ENCODE results near the gene MRGPRD.
"Not testable (repeated sequence)": the region's sequence is repeated elsewhere in the genome, so short reads cannot be mapped to it uniquely, and the experiment has no call there.

MRGPRD gene

GRCh38 chr11:68994161-68994893 is 13.5 kb upstream of the MRGPRD start:
- no peak for DNase-seq (ENCODE audit: low read depth, low spot score)

- DNase-seq (ENCODE audit: low read depth, low spot score) = no peak
These were observed 12.8 kb upstream of the MRGPRD start for GRCh38 chr11:68993546-68993945.

- DNase-seq (ENCODE audit: low read depth, low spot score) = no peak
These were observed 12.0 kb upstream of the MRGPRD start for GRCh38 chr11:68992743-68993255.

DNA sequence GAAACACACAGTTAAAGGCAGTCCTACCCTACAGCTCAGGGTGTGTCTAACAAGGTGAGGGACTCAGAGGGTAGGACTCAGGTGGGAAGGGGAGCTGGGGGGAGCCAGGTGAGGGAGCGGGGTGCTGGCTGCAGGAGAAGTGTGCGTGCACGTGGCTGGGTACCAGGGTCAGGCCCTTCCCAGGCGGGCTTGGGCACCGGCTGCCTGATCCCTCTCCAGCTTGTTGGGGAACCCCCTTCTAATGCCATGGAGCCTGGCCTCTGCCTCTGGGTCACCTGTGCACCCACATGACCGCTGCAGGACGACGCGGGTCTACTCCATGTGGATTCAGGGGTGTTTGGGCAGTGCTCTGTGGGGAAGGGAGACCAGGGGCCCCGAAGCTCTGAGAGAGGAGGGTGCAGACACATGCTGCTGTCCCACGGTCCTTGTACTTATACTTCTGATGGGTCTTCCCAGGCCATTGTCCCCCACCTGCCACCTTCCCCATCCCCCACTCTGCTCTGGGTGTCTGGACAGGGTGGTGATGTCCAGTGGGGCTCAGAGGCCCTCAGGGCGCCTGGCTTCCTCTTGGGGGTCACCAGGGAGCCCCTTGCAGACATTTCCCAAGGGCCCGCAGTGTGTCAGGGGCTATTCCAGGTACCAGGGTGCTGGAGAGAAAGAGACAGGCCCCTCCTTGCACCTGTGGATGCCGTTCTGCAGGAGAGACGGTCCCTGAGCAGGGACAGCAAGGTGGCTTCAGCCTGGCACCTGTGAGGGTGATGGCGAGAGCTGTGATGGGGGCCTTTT is 10.4 kb upstream of the MRGPRD start:
- no peak for DNase-seq (ENCODE audit: low read depth, low spot score)

DNA sequence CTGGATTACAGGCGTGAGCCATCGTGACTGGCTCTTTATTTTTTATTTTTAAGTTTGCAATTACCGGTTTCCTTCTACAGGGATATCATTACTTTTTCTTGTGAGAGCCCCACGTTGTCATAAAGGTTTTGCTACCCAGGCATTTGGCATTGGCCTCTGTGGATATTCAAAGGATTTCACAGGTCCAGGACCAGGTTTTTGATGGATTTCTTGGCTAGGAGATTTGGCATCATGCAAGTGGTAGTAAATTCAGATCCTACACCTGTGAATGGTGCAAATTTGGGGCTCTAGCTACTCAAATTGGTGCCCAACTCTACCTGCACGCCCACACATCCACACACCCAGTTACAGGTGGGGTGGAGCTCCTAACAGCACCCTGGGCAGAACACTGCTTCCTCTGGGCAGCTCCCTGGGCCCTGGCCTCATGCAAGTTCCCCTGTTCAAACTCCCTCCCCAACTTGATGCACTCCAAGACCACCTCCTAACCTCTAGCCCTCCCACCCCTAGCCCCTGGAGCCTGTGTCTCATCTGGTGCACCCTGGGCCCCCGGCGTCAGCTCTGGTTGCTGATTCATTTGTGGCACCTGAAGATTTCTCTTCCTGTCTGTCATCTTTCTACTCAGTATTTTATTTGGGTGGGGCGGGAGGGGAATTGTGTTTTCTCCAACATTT is 9.3 kb upstream of the MRGPRD start:
- no peak for DNase-seq (ENCODE audit: low read depth, low spot score)

- no peak for DNase-seq (ENCODE audit: low read depth, low spot score)
These were observed 7.7 kb upstream of the MRGPRD start for GRCh38 chr11:68988491-68988890.

GRCh38 chr11:68987211-68987610 is 6.4 kb upstream of the MRGPRD start:
- DNase-seq (ENCODE audit: low read depth, low spot score) = peak; percentile 36

GRCh38 chr11:68983801-68984200 is 3.0 kb upstream of the MRGPRD start:
- no peak for DNase-seq (ENCODE audit: low read depth, low spot score)

GRCh38 chr11:68982134-68982533 is 1.3 kb upstream of the MRGPRD start:
- no peak for DNase-seq (ENCODE audit: low read depth, low spot score)

DNA sequence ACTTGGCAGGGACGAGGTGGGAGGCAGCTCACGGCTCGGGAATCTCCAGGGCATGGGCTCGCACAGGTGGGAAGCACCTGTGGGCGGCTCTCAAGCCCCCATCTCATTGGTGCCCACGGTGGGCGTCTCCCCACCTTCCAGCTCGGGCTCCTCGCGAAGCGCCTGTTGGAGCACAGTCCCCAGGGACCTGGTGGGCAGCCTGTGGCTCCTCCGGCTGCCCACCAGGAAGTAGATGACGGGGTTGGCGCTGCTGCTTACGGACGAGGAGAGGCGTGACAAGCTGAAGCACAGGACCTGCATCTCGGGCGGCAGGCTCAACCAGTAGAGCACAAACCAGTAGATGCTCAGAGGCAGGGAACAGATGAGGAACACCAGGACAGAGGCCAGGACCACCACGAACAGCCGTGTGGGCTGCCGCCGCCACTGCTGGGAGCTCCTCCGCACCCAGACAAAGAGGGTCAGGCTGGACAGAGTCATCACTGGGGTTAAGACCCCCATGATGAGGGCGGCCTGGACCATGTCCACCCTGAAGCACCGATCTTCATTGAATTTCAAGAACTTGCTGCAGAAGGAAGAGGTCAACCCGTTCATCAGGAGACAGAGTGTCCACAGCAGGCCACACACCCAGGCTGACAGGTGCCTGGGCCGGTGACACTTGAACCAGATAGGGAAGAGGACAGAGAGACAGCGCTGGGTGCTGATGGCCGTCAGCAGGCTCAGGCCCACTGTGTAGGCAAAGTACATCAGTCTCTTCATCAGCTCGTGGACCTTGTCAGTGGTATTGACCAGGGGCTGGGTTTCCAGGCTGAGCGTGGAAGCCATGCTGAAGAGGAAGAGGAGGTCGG is 633 bp downstream of the MRGPRD start:
- DNase-seq (ENCODE audit: low read depth, low spot score) = no peak

- no peak for DNase-seq (ENCODE audit: low read depth, low spot score)
These were observed 1.7 kb downstream of the MRGPRD start for GRCh38 chr11:68978931-68979594.

DNA sequence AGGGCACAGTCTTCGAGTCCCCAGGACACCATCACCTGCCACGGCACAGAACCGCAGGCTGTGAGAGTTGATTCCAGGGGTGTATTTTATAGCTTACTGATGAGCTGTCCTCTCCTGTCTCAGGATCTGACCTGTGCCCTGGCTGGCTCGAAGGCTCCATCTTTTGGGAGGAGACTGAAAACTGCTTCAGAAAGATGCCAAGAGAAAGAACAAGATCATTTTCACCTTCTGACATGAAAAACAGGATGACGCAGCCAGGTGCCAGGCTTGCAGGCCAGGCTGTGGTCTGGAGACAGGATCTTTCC is 2.2 kb downstream of the MRGPRD start:
- no peak for DNase-seq (ENCODE audit: low read depth, low spot score)

DNA sequence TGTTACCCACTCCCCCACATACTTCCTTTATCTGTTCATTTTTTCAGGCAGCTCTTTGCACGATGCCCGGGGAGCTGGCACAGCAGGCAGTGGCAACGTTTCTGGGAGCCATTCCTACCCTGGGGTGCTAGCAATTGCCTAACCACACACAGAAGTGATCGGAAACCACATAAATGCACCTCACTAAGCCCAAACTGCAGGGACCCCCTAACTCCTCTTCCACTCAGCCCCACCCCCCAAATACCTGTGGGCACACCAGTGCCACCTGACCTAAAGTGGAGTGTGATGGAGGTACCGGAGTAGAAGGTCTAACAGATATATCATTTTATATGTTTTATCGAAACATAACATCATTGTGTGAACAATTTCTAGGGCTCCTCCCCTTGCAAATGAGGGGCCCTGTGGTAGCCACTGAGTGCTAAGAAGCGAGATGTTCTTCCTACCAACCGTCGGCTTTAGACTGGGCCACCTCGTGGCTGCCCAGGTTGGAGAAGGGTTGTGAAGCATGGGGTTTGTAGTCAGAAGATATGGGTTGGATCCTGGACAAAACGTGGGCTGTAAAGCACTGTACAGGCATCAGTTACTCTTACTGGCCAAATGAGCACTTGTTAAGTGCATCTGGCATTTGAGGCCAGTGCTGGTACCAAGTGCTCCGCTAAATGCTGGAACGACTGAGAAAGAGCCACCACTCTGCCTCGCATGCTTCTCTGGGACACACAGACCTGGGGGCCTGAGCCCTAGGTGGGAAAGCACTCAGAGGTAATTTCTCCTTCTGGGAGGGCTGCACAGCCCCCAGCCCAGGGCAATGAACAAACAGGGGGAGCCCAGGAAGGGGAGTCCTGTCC is 2.8 kb downstream of the MRGPRD start:
- no peak for DNase-seq (ENCODE audit: low read depth, low spot score)

DNA sequence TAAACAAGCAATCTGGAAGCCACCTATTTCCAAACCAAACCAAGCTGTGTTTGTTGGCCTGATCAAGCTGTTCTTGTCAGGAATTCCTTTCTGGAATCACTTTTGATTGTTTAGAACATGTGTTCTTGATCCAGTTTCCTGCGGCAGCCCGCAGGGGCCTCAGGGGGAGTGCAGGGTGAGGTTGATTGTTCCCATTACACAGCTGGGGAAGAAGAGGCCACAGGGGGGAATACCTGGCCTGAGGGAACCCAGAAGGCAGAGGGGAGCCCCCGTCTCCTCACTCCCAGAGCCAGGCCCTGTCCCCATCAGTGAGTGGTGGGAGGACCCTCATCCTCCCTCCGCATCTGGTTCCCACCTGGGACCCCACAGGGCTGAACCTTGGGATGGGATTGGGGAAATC is 4.2 kb downstream of the MRGPRD start:
- DNase-seq (ENCODE audit: low read depth, low spot score) = no peak

DNA sequence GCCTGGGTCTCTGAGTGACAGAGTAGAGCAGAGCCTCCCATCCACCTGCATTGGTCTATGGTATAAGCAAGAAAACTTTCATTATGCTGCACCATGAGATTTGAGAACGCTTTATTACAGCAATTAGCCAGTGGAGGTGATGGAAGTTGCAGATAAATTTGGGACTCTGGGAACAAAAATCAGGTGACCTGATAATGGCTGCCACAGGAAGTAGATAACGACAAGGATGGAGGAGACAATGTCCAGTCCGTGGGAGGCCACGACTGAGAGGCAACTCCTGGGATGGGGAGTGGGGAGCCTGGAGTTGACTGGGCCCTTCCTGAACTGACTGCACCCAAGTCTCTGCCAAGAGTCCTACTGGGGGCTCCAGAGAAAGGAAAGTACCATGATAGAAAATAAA is 4.7 kb downstream of the MRGPRD start:
- no peak for DNase-seq (ENCODE audit: low read depth, low spot score)

- no peak for DNase-seq (ENCODE audit: low read depth, low spot score)
These were observed 6.2 kb downstream of the MRGPRD start for GRCh38 chr11:68974421-68975194.

DNA sequence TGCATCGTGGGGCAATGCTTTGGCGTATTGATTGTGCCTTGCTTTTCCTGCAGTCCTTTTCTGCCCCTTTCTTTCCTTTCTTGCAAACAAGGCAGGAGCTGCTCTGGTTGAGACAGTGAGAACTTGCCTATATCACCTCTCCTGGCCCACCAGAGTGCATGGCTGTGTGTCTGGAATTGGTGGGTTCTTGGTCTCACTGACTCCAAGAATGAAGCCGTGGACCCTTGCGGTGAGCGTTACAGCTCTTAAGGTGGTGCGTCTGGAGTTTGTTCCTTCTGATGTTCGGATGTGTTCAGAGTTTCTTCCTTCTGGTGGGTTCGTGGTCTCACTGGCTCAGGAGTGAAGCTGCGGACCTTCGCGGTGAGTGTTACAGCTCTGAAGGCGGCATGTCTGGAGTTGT is 7.1 kb downstream of the MRGPRD start:
- not testable (repeated sequence) for DNase-seq (ENCODE audit: low read depth, low spot score)

DNA sequence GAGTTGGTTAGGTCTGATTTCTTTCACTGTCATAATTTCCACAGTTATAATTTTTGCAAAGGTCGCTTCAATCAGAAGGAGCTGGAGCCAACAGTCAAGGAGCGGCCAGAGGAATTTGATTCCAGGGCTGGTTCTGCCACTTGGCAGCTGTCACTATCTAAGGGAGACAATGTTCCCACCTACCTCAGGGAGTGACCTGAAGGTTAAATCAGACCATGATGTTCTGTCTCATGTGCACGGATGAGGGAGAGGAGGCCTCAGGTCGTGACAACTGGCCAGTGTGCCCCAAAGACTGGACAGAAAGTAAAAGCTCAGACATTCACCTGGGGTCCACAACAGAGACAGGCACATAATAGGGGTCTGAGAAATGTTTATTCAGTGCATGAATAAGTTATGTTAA is 7.6 kb downstream of the MRGPRD start:
- DNase-seq (ENCODE audit: low read depth, low spot score) = no peak

GRCh38 chr11:68970921-68971636 is 9.7 kb downstream of the MRGPRD start:
- DNase-seq (ENCODE audit: low read depth, low spot score) = no peak

Measured in astrocyte of the hippocampus (primary cell).